Neuronal stem cell (in vitro differentiated cells): ENCODE data around the gene SOCS2.

Experiments
- DNase-seq: peaks from one replicate; pipeline ENCODE4 v3.0.0-alpha.2; 2013; ENCODE audit warnings: low spot score
- H2AFZ ChIP-seq: one replicate; pipeline ENCODE4 v1.6.1; 2013; ENCODE audit warnings: mild to moderate bottlenecking, low read length, inconsistent platforms
- H2AK5ac ChIP-seq: 2 replicates; pipeline ENCODE4 v1.6.1; 2013; ENCODE audit warnings: low read depth, mild to moderate bottlenecking, inconsistent platforms, low read length, moderate library complexity, mixed read lengths
- H2BK120ac ChIP-seq: 2 replicates; pipeline ENCODE4 v1.6.1; 2013; ENCODE audit warnings: low read depth, mild to moderate bottlenecking, inconsistent platforms, low read length, moderate library complexity, mixed read lengths
- H2BK12ac ChIP-seq: one replicate; pipeline ENCODE4 v1.6.1; 2013; ENCODE audit warnings: low read length, inconsistent platforms
- H2BK15ac ChIP-seq: 2 replicates; pipeline ENCODE4 v1.6.1; 2013; ENCODE audit warnings: mild to moderate bottlenecking, low read length, inconsistent platforms, mixed read lengths
- H2BK5ac ChIP-seq: one replicate; pipeline ENCODE4 v1.6.1; 2013; ENCODE audit warnings: inconsistent platforms, mild to moderate bottlenecking, low read length, moderate library complexity
- H3K14ac ChIP-seq: one replicate; pipeline ENCODE4 v1.6.1; 2013; ENCODE audit warnings: low read length, inconsistent platforms
- H3K18ac ChIP-seq: 2 replicates; pipeline ENCODE4 v1.6.1; 2013; ENCODE audit warnings: low read length, inconsistent platforms
- H3K23ac ChIP-seq: 2 replicates; pipeline ENCODE4 v1.6.1; 2013; ENCODE audit warnings: low read depth, mild to moderate bottlenecking, mixed read lengths, low read length, inconsistent platforms; ENCODE audit not compliant: poor library complexity
- H3K27ac ChIP-seq: replicated peaks from 3 replicates; pipeline ENCODE4 v1.5.1; 2013; ENCODE audit warnings: low read length, inconsistent platforms
- H3K27me3 ChIP-seq, 3 experiments: 2 replicates each; pipeline ENCODE4 v1.6.1; 2013; ENCODE audit warnings: low read length in 3 of 3, mild to moderate bottlenecking in 2 of 3, inconsistent platforms in 1 of 3, low read depth in 1 of 3, mixed read lengths in 1 of 3, moderate library complexity in 1 of 3; ENCODE audit not compliant: control insufficient read depth in 3 of 3, insufficient read depth in 3 of 3
- H3K36me3 ChIP-seq, 2 donors: replicated peaks in 1 of 2; 2 replicates each; pipeline ENCODE4 v1.6.1; 2013; ENCODE audit warnings: low read length in 2 of 2; ENCODE audit not compliant: control insufficient read depth in 2 of 2, insufficient read depth in 2 of 2
- H3K4ac ChIP-seq: 2 replicates; pipeline ENCODE4 v1.6.1; 2013; ENCODE audit warnings: inconsistent platforms, mild to moderate bottlenecking, low read length, moderate library complexity
- H3K4me1 ChIP-seq, 2 donors: 1 replicate in 1 of 2; 2 replicates in 1 of 2; pipeline ENCODE4 v1.6.1; 2013; ENCODE audit warnings: low read length in 2 of 2, low read depth in 1 of 2; ENCODE audit not compliant: control insufficient read depth in 2 of 2, insufficient read depth in 1 of 2
- H3K4me2 ChIP-seq: one replicate; pipeline ENCODE4 v1.6.1; 2013; ENCODE audit warnings: mild to moderate bottlenecking, low read length, inconsistent platforms; ENCODE audit not compliant: insufficient read depth, poor library complexity, severe bottlenecking
- H3K4me3 ChIP-seq, 2 donors: 2 replicates each; pipeline ENCODE4 v1.5.1; 2013; ENCODE audit warnings: low read length in 2 of 2, mild to moderate bottlenecking in 2 of 2, inconsistent platforms in 1 of 2, moderate library complexity in 1 of 2
- H3K79me1 ChIP-seq: one replicate; pipeline ENCODE4 v1.6.1; 2013; ENCODE audit warnings: low read depth, mild to moderate bottlenecking, inconsistent platforms, low read length, moderate library complexity
- H3K9ac ChIP-seq: one replicate; pipeline ENCODE4 v1.6.1; 2013; ENCODE audit warnings: mild to moderate bottlenecking, low read depth, low read length, inconsistent platforms; ENCODE audit not compliant: poor library complexity
- H3K9me3 ChIP-seq, 2 donors: replicated peaks in 1 of 2; 2 replicates each; pipeline versions ENCODE3 to v1.6.1; 2013; ENCODE audit warnings: low read length in 2 of 2, mild to moderate bottlenecking in 2 of 2, inconsistent platforms in 1 of 2, low read depth in 1 of 2, mixed read lengths in 1 of 2, moderate library complexity in 1 of 2; ENCODE audit not compliant: control insufficient read depth in 2 of 2, insufficient read depth in 1 of 2
- H4K8ac ChIP-seq: one replicate; pipeline ENCODE4 v1.6.1; 2013; ENCODE audit warnings: low read depth, mild to moderate bottlenecking, inconsistent platforms, low read length, moderate library complexity
- H4K91ac ChIP-seq: one replicate; pipeline ENCODE4 v1.6.1; 2013; ENCODE audit warnings: low read length, low read depth, mild to moderate bottlenecking, inconsistent platforms; ENCODE audit not compliant: poor library complexity
- WGBS, 2 donors: extraction: QIAGEN DNeasy Blood & Tissue Kit; methylation state at CpG; one replicate each; pipeline ENCODE4 v1.1.7; 2013; ENCODE audit warnings: missing lambda C conversion rate in 2 of 2, mixed read lengths in 1 of 2; ENCODE audit not compliant: insufficient read length in 2 of 2, insufficient replicate concordance in 1 of 2; ENCODE audit errors: extremely low coverage in 2 of 2; 5-methylcytosine and 5-hydroxymethylcytosine counted together

SOCS2 gene

GRCh38 chr12:93593843-93594242 is 21.4 kb downstream of the SOCS2 start:
- Histone ChIP-seq H3K36me3 (no peaks in the 10 kb centered on the region), H4K8ac (no peak overlapping the region), H3K9ac (no peak overlapping the region), H2AFZ (no peak overlapping the region), H3K79me1 (no peaks in the 10 kb centered on the region), H3K27me3 (peaks cover 0 to 13% (median 2%) of the 10 kb centered on the region in 3 experiments), H3K4me2 (no peak overlapping the region), H2BK15ac (no peak overlapping the region), H3K27ac (no peak overlapping the region), H3K4me3 (no peak overlapping the region), H3K9me3 (no peaks in the 10 kb centered on the region), H3K4me1 (peaks cover 5 to 10% of the 10 kb centered on the region in 2 donors), H3K18ac (no peak overlapping the region), H2BK12ac (no peak overlapping the region), H4K91ac (no peak overlapping the region), H2AK5ac (no peak overlapping the region), H2BK5ac (no peak overlapping the region), H3K23ac (no peak overlapping the region), H3K4ac (no peak overlapping the region), H3K14ac (no peak overlapping the region), H2BK120ac (no peak overlapping the region)
- no CpG with 5 or more reads among the region's 2 CpGs for WGBS, 2 donors
- no peak for DNase-seq

GRCh38 chr12:93594766-93595311 is 22.4 kb downstream of the SOCS2 start:
- no CpG with 5 or more reads among the region's 6 CpGs for WGBS, 2 donors
- H3K9ac ChIP-seq = no peak overlapping the region

GRCh38 chr12:93595351-93595750 is 22.9 kb downstream of the SOCS2 start:
- Histone ChIP-seq H2AK5ac (no peak overlapping the region), H3K23ac (no peak overlapping the region), H3K36me3 (no peaks in the 10 kb centered on the region), H2BK5ac (no peak overlapping the region), H3K18ac (no peak overlapping the region), H3K27ac (no peak overlapping the region), H2BK12ac (no peak overlapping the region), H3K79me1 (no peaks in the 10 kb centered on the region), H3K14ac (no peak overlapping the region), H2BK15ac (no peak overlapping the region), H3K4me2 (no peak overlapping the region), H3K9me3 (no peaks in the 10 kb centered on the region), H4K91ac (no peak overlapping the region), H3K4ac (no peak overlapping the region), H3K27me3 (peaks cover 0 to 13% (median 2%) of the 10 kb centered on the region in 3 experiments), H3K4me1 (peaks cover 5 to 10% of the 10 kb centered on the region in 2 donors), H4K8ac (no peak overlapping the region), H2AFZ (no peak overlapping the region), H2BK120ac (no peak overlapping the region), H3K9ac (no peak overlapping the region), H3K4me3 (no peak overlapping the region)
- DNase-seq = no peak
- WGBS, 2 donors = no CpG with 5 or more reads among the region's 3 CpGs

More at GRCh38 chr12:93594766-93595311, 22.4 kb downstream of the SOCS2 start:
- Histone ChIP-seq H4K8ac (no peak overlapping the region), H3K4me2 (no peak overlapping the region), H2BK12ac (no peak overlapping the region), H2AK5ac (no peak overlapping the region), H2BK5ac (no peak overlapping the region), H3K4ac (no peak overlapping the region), H3K27ac (no peak overlapping the region), H3K23ac (no peak overlapping the region), H2AFZ (no peak overlapping the region), H3K79me1 (no peaks in the 10 kb centered on the region), H3K36me3 (no peaks in the 10 kb centered on the region), H3K4me1 (peaks cover 5 to 10% of the 10 kb centered on the region in 2 donors), H3K14ac (no peak overlapping the region), H3K4me3 (no peak overlapping the region), H3K27me3 (peaks cover 0 to 13% (median 2%) of the 10 kb centered on the region in 3 experiments), H3K9me3 (no peaks in the 10 kb centered on the region), H2BK15ac (no peak overlapping the region), H4K91ac (no peak overlapping the region), H3K18ac (no peak overlapping the region), H2BK120ac (no peak overlapping the region)
- DNase-seq = no peak

- H3K36me3 ChIP-seq = no peaks in the 10 kb centered on the region
- H3K79me1 ChIP-seq = no peaks in the 10 kb centered on the region
- no peak overlapping the region for H4K8ac ChIP-seq
- no CpG with 5 or more reads among the region's 2 CpGs for WGBS, 2 donors
- H3K9ac ChIP-seq = no peak overlapping the region
- H3K4me1 ChIP-seq = peaks cover 0 to 3% of the 10 kb centered on the region in 2 donors
- no peak overlapping the region for H3K14ac ChIP-seq
- peaks cover 0 to 1% (median 0%) of the 10 kb centered on the region in 3 experiments for H3K27me3 ChIP-seq
- no peak overlapping the region for H3K23ac ChIP-seq
- H2AK5ac ChIP-seq = no peak overlapping the region
- no peak for DNase-seq
- no peak overlapping the region for H3K4me3 ChIP-seq
- no peak overlapping the region for H3K4ac ChIP-seq
- H3K9me3 ChIP-seq = no peaks in the 10 kb centered on the region
- H2AFZ ChIP-seq = no peak overlapping the region
- H3K27ac ChIP-seq = no peak overlapping the region
- no peak overlapping the region for H2BK12ac ChIP-seq
- no peak overlapping the region for H3K18ac ChIP-seq
- no peak overlapping the region for H4K91ac ChIP-seq
- no peak overlapping the region for H2BK120ac ChIP-seq
- H3K4me2 ChIP-seq = no peak overlapping the region
- no peak overlapping the region for H2BK5ac ChIP-seq
- H2BK15ac ChIP-seq = no peak overlapping the region
These were observed 25.1 kb downstream of the SOCS2 start for GRCh38 chr12:93597608-93598007.
